Lower lobe of right lung (tissue), 2 donors: ENCODE data around the gene AUTS2. TPM values are rescaled to one million over a fixed set of nuclear protein-coding genes. Genes with fewer than 3 reads are reported as not detected.

Source experiments
- ATAC-seq, 2 donors: fragments of 200-7000 bp; cut with Tn5 transposase; one replicate each; pipeline ENCODE4 v1.9.1; 2020 to 2022; ENCODE audit warnings: mild to moderate bottlenecking in 2 of 2, moderate library complexity in 2 of 2
- DNase-seq: peaks from one replicate; pipeline ENCODE4 v3.0.0-alpha.2; 2020
- H3K27ac ChIP-seq: fragments of 200-600 bp; one replicate; pipeline ENCODE4 v1.8.0; 2022
- H3K27me3 ChIP-seq: fragments of 200-600 bp; one replicate; pipeline ENCODE4 v1.8.0; 2022; ENCODE audit warnings: low read depth
- H3K36me3 ChIP-seq: fragments of 200-600 bp; one replicate; pipeline ENCODE4 v1.8.0; 2022; ENCODE audit warnings: mild to moderate bottlenecking
- H3K4me1 ChIP-seq: fragments of 200-600 bp; one replicate; pipeline ENCODE4 v1.8.0; 2022
- H3K4me3 ChIP-seq: fragments of 200-600 bp; one replicate; pipeline ENCODE4 v1.8.0; 2022; ENCODE audit warnings: mild to moderate bottlenecking
- H3K9me3 ChIP-seq: fragments of 200-600 bp; one replicate; pipeline ENCODE4 v1.8.0; 2022
- intact Hi-C: fragments of 100-400 bp; cut with DNase I; formaldehyde crosslinking; loops from one replicate; pipeline ENCODE4 v1.11.0; 2022
- total RNA-seq: library from RNA; stranded (reverse); fragmentation: NEBNext Ultra II Directional; extraction: Animal tissue kit (Norgen Biotek cat#: 25700); gene quantifications from one replicate; pipeline ENCODE4 v1.2.1, GENCODE V29; 2021
- TF ChIP-seq, protein P1 (sequence below): fragments of 200-600 bp; IDR thresholded peaks from one replicate; pipeline ENCODE4 v1.8.0; 2022; ENCODE audit warnings: antibody characterized with exemption, mild to moderate bottlenecking
- donor health status: DM: no; HTN: yes; CAD: no; lungs with severe emphysema.

Gene AUTS2
- total RNA-seq, 1 donor from 2014 or later, result 45.7 TPM

DNA sequence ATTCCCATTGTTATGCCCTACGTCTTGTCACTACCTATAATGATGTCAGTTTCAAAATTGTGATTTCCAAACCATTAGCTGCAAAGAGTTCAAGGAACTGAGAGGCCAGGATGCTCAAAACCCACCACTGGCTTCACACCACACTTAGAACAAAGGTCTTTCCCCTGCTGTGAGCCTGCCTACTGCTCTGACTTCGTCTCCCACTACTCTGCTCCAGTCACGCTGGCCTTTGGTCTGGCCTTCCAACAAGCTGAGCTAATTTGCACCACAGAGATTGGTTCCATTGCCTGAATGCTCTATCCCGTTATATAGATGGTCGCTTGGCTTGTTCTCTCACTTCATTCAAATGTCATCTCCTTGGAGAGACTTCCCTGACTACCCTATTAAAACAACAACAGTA lies 961.5 kb downstream of the AUTS2 start:
- H3K4me1 ChIP-seq, result no peaks in the 10 kb centered on the region
- no peak overlapping the region for H3K4me3 ChIP-seq
- intact Hi-C loops, result no loop called here
- ATAC-seq (no peak), DNase-seq (no peak)
- H3K27ac ChIP-seq, result no peak overlapping the region
- H3K36me3 ChIP-seq, result no peaks in the 10 kb centered on the region
- no peaks in the 10 kb centered on the region for H3K27me3 ChIP-seq
- TF ChIP-seq, protein P1, sequence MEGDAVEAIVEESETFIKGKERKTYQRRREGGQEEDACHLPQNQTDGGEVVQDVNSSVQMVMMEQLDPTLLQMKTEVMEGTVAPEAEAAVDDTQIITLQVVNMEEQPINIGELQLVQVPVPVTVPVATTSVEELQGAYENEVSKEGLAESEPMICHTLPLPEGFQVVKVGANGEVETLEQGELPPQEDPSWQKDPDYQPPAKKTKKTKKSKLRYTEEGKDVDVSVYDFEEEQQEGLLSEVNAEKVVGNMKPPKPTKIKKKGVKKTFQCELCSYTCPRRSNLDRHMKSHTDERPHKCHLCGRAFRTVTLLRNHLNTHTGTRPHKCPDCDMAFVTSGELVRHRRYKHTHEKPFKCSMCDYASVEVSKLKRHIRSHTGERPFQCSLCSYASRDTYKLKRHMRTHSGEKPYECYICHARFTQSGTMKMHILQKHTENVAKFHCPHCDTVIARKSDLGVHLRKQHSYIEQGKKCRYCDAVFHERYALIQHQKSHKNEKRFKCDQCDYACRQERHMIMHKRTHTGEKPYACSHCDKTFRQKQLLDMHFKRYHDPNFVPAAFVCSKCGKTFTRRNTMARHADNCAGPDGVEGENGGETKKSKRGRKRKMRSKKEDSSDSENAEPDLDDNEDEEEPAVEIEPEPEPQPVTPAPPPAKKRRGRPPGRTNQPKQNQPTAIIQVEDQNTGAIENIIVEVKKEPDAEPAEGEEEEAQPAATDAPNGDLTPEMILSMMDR, result no peak
- H3K9me3 ChIP-seq, result no peaks in the 10 kb centered on the region

DNA sequence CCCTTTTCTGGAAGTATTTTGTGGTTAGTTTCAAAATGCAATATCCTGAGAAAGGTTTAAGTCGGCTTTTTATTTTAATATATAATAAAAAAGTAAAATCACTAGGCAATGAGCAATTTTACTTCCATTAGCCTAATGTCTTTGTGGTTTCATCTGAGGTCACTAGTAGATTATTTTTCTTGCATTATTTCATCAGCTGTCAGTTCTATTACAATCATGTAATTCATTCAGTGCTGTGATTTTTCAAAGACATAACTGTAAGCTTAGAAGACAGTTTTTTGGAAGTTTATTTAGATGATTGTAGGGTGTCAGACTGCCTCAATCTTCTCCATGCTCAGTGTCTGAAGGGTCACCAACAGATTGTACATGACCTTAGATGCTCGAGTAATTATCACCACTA lies 965.7 kb downstream of the AUTS2 start:
- no peak overlapping the region for H3K27ac ChIP-seq
- no peaks in the 10 kb centered on the region for H3K9me3 ChIP-seq
- no peaks in the 10 kb centered on the region for H3K27me3 ChIP-seq
- TF ChIP-seq, protein P1, result no peak
- intact Hi-C loops, result no loop called here
- no peaks in the 10 kb centered on the region for H3K4me1 ChIP-seq
- DNase-seq (no peak), ATAC-seq (no peak)
- H3K4me3 ChIP-seq, result no peak overlapping the region
- H3K36me3 ChIP-seq, result no peaks in the 10 kb centered on the region

DNA sequence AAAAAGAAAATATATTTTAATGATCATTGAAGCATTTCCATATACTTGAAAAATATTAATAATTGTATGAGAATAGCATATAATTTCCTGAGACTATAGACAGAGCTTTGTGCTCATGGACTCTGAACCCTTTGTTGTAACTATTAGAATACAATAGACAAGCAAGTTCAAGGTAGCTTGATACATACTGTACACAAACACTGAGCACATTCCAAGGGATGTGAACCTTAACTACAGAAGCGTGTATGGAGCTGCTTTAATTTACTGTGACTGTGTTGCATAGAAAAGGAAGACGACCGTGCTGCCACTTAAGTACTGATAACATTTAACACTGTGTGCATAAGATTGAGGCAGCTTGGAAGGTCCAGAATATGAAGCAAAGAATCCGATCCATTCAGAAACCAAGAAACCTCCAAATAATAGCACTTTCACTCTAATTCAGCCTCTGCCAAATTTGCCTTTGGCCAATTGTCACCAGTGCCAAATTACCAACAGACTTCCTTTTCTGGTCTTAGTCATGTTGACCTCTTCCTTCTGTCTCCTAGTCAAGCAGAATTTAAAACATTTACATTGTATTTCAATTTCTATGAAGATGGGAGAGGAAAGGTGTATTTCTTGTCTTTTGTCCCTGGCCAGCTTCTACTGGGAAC lies 967.6 kb downstream of the AUTS2 start:
- Histone ChIP-seq H3K27ac (no peak overlapping the region), H3K4me1 (no peaks in the 10 kb centered on the region), H3K36me3 (no peaks in the 10 kb centered on the region), H3K27me3 (no peaks in the 10 kb centered on the region), H3K4me3 (no peak overlapping the region), H3K9me3 (no peaks in the 10 kb centered on the region)
- DNase-seq (no peak), ATAC-seq (no peak)
- intact Hi-C loops, result no loop called here
- TF ChIP-seq, protein P1, result no peak

DNA sequence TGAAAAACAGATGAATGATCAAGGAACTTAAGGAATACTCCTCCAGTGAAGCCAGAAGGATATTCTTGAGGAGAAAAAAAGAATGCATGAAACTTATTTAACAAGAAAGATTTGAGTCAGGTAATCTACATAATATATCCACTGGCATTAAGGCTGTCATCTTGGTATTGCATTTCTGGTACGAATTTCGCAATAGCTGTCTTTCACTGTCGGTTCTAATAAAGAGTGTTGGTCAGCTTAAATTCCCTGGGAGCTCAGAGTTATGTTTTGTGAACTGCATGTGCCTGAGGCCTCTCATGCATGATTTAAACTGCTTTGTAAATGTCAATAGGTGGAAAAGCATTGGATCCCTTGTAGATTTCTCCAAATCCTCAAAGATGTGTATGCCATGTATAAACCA lies 968.4 kb downstream of the AUTS2 start:
- intact Hi-C loops, result no loop called here
- no peak for ATAC-seq
- Histone ChIP-seq H3K4me3 (no peak overlapping the region), H3K9me3 (no peaks in the 10 kb centered on the region), H3K27me3 (no peaks in the 10 kb centered on the region), H3K27ac (no peak overlapping the region), H3K36me3 (no peaks in the 10 kb centered on the region), H3K4me1 (no peaks in the 10 kb centered on the region)
- TF ChIP-seq, protein P1, result no peak
- no peak for DNase-seq

DNA sequence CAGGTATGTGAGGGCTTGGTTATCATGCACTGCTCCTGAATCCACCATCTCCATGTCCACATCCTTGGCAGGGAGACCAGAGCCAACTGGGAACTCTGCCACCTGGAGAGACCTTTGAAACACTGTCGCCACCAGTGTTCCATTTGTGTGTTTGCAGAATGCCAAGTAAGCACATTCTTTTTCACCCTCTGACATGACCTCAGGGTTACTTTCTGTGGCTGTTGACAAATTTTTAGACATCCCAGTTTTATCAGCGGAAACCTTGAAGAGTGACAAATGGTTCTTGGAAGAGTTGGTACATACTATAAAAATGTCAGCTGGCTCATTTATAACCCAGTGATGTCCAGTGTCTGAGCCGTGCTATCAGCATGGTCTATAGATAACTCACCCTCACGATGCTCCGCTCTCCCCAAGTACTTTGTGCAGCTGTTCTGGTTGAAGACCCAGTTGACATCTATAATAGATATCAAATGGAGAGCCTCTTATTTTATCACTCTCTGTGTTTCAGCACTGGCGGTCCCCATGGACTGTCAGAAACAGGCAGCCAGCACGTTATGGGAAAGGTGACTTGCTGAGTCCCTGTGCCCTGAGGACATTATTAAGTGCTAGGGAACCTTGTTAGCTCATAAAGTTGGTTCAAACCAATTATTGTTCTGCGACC lies 970.5 kb downstream of the AUTS2 start:
- no peak overlapping the region for H3K27ac ChIP-seq
- H3K4me3 ChIP-seq, result no peak overlapping the region
- no peaks in the 10 kb centered on the region for H3K36me3 ChIP-seq
- no peak for ATAC-seq
- DNase-seq, result no peak
- no peaks in the 10 kb centered on the region for H3K4me1 ChIP-seq
- intact Hi-C loops, result no loop called here
- no peaks in the 10 kb centered on the region for H3K9me3 ChIP-seq
- no peaks in the 10 kb centered on the region for H3K27me3 ChIP-seq
- TF ChIP-seq, protein P1, result no peak
